Skeletal muscle satellite cell (primary cell): ENCODE results near the gene FKBP14.

Source experiments
- H3K27me3 ChIP-seq: 2 replicates; pipeline ENCODE4 v1.7.0; 2013; ENCODE audit warnings: low read length; ENCODE audit not compliant: control insufficient read depth, insufficient read depth
- H3K36me3 ChIP-seq: 2 replicates; pipeline ENCODE4 v1.7.0; 2013; ENCODE audit warnings: mild to moderate bottlenecking, control low read depth, low read length; ENCODE audit not compliant: insufficient read depth
- H3K4me1 ChIP-seq: 2 replicates; pipeline ENCODE4 v1.7.0; 2013; ENCODE audit warnings: low read length; ENCODE audit not compliant: control insufficient read depth, insufficient read depth
- H3K4me2 ChIP-seq: 2 replicates; pipeline ENCODE4 v1.7.0; 2013; ENCODE audit warnings: mild to moderate bottlenecking, low read length
- H3K4me3 ChIP-seq: 2 replicates; pipeline ENCODE4 v1.7.0; 2013; ENCODE audit warnings: low read length
- H3K9ac ChIP-seq: 2 replicates; pipeline ENCODE4 v1.7.0; 2013; ENCODE audit warnings: mild to moderate bottlenecking, low read depth, low read length, moderate library complexity
- H3K9me3 ChIP-seq: replicated peaks from 2 replicates; pipeline ENCODE4 v1.7.0; 2013; ENCODE audit warnings: mild to moderate bottlenecking, control low read depth, low read length

The FKBP14 gene

GRCh38 chr7:30012757-30013156 is 13.7 kb downstream of the FKBP14 start:
- Histone ChIP-seq H3K27me3 (no peaks in the 10 kb centered on the region), H3K4me3 (no peak overlapping the region), H3K36me3 (peaks cover 21% of the 10 kb centered on the region), H3K4me1 (no peaks in the 10 kb centered on the region), H3K4me2 (no peak overlapping the region), H3K9me3 (no peaks in the 10 kb centered on the region), H3K9ac (no peak overlapping the region)

GRCh38 chr7:30010021-30010420 is 16.5 kb downstream of the FKBP14 start:
- H3K9me3 ChIP-seq, result no peaks in the 10 kb centered on the region
- H3K4me1 ChIP-seq, result no peaks in the 10 kb centered on the region
- peaks cover 17% of the 10 kb centered on the region for H3K36me3 ChIP-seq
- H3K4me2 ChIP-seq, result no peak overlapping the region
- H3K4me3 ChIP-seq, result no peak overlapping the region
- no peaks in the 10 kb centered on the region for H3K27me3 ChIP-seq
- H3K9ac ChIP-seq, result no peak overlapping the region

- Histone ChIP-seq H3K36me3 (no peaks in the 10 kb centered on the region), H3K4me1 (peaks cover 5% of the 10 kb centered on the region), H3K4me3 (no peak overlapping the region), H3K9me3 (no peaks in the 10 kb centered on the region), H3K4me2 (no peak overlapping the region), H3K27me3 (no peaks in the 10 kb centered on the region), H3K9ac (no peak overlapping the region)
Measured at GRCh38 chr7:30005464-30005863, 21.0 kb downstream of the FKBP14 start.

- no peaks in the 10 kb centered on the region for H3K27me3 ChIP-seq
- no peak overlapping the region for H3K4me3 ChIP-seq
Measured at GRCh38 chr7:30003098-30003497, 23.4 kb downstream of the FKBP14 start.

GRCh38 chr7:30001998-30002397 is 24.5 kb downstream of the FKBP14 start:
- H3K4me2 ChIP-seq, result no peak overlapping the region
- no peak overlapping the region for H3K9ac ChIP-seq
- no peaks in the 10 kb centered on the region for H3K9me3 ChIP-seq
- no peaks in the 10 kb centered on the region for H3K36me3 ChIP-seq
- H3K27me3 ChIP-seq, result no peaks in the 10 kb centered on the region
- H3K4me1 ChIP-seq, result peaks cover 5% of the 10 kb centered on the region
- no peak overlapping the region for H3K4me3 ChIP-seq

More at GRCh38 chr7:30003098-30003497, 23.4 kb downstream of the FKBP14 start:
- no peaks in the 10 kb centered on the region for H3K9me3 ChIP-seq
- H3K4me1 ChIP-seq, result peaks cover 5% of the 10 kb centered on the region
- no peak overlapping the region for H3K4me2 ChIP-seq
- no peaks in the 10 kb centered on the region for H3K36me3 ChIP-seq
- H3K9ac ChIP-seq, result no peak overlapping the region

- Histone ChIP-seq H3K36me3 (no peaks in the 10 kb centered on the region), H3K4me2 (no peak overlapping the region), H3K9me3 (no peaks in the 10 kb centered on the region), H3K9ac (no peak overlapping the region), H3K4me3 (no peak overlapping the region), H3K4me1 (peaks cover 13% of the 10 kb centered on the region), H3K27me3 (no peaks in the 10 kb centered on the region)
Measured at GRCh38 chr7:29998489-29998888, 28.0 kb downstream of the FKBP14 start.

- H3K27me3 ChIP-seq, result no peaks in the 10 kb centered on the region
Measured at GRCh38 chr7:29996321-29996720, 30.2 kb downstream of the FKBP14 start.

GRCh38 chr7:29995652-29996051 is 30.9 kb downstream of the FKBP14 start:
- Histone ChIP-seq H3K27me3 (no peaks in the 10 kb centered on the region), H3K4me2 (no peak overlapping the region), H3K36me3 (no peaks in the 10 kb centered on the region), H3K4me1 (peaks cover 8% of the 10 kb centered on the region), H3K9me3 (no peaks in the 10 kb centered on the region), H3K9ac (no peak overlapping the region), H3K4me3 (no peak overlapping the region)

More at GRCh38 chr7:29996321-29996720, 30.2 kb downstream of the FKBP14 start:
- H3K4me1 ChIP-seq, result peaks cover 13% of the 10 kb centered on the region
- H3K9me3 ChIP-seq, result no peaks in the 10 kb centered on the region
- H3K4me2 ChIP-seq, result no peak overlapping the region
- no peaks in the 10 kb centered on the region for H3K36me3 ChIP-seq
- H3K9ac ChIP-seq, result no peak overlapping the region
- no peak overlapping the region for H3K4me3 ChIP-seq

GRCh38 chr7:29993140-29993539 is 33.4 kb downstream of the FKBP14 start:
- Histone ChIP-seq H3K4me1 (peaks cover 20% of the 10 kb centered on the region), H3K27me3 (no peaks in the 10 kb centered on the region), H3K9ac (no peak overlapping the region), H3K9me3 (no peaks in the 10 kb centered on the region), H3K4me2 (no peak overlapping the region), H3K36me3 (no peaks in the 10 kb centered on the region), H3K4me3 (no peak overlapping the region)

- H3K36me3 ChIP-seq, result no peaks in the 10 kb centered on the region
- no peak overlapping the region for H3K4me2 ChIP-seq
- no peak overlapping the region for H3K9ac ChIP-seq
Measured at GRCh38 chr7:29991937-29992336, 34.6 kb downstream of the FKBP14 start.

GRCh38 chr7:29990931-29991330 is 35.6 kb downstream of the FKBP14 start:
- Histone ChIP-seq H3K9ac (no peak overlapping the region), H3K4me2 (no peak overlapping the region), H3K4me1 (peaks cover 32% of the 10 kb centered on the region), H3K36me3 (no peaks in the 10 kb centered on the region), H3K9me3 (no peaks in the 10 kb centered on the region), H3K4me3 (no peak overlapping the region), H3K27me3 (no peaks in the 10 kb centered on the region)

More at GRCh38 chr7:29991937-29992336, 34.6 kb downstream of the FKBP14 start:
- Histone ChIP-seq H3K27me3 (no peaks in the 10 kb centered on the region), H3K4me3 (no peak overlapping the region), H3K9me3 (no peaks in the 10 kb centered on the region), H3K4me1 (peaks cover 30% of the 10 kb centered on the region)

GRCh38 chr7:29989257-29989995 is 37.1 kb downstream of the FKBP14 start, which contains the start of gene SCRN1:
Gene SCRN1, minus strand, starts transcription at chr7:29989801. Its CDS starts 20,734 bp downstream, at chr7:29969067.
- H3K4me3 ChIP-seq, result peak within 1 kb of the TSS; percentile 96
- peaks cover 24% of the 10 kb centered on the region for H3K4me1 ChIP-seq
- H3K9me3 ChIP-seq, result no peaks in the 10 kb centered on the region
- peak within 1 kb of the TSS; percentile 93 for H3K9ac ChIP-seq
- peak within 1 kb of the TSS; percentile 87 for H3K4me2 ChIP-seq
- H3K27me3 ChIP-seq, result no peaks in the 10 kb centered on the region
- H3K36me3 ChIP-seq, result no peaks in the 10 kb centered on the region
